OCI-LY3 (cell line): ENCODE data around the gene ALS2CL.

Source experiments
- H2AFZ ChIP-seq: fragments of 200-600, 300-600 bp; shearing (Covaris generic); 2 replicates; pipeline ENCODE4 v1.6.0; 2014; ENCODE audit warnings: antibody characterized with exemption, low read depth, low read length
- H3K27ac ChIP-seq: fragments of 200-600, 300-600 bp; sonication (generic); 2 replicates; pipeline ENCODE4 v1.5.1; 2014; ENCODE audit warnings: mild to moderate bottlenecking, low read length, moderate library complexity, mixed read lengths
- H3K27me3 ChIP-seq: fragments of 200-600, 300-600 bp; sonication (generic); 2 replicates; pipeline ENCODE4 v1.6.1; 2014; ENCODE audit warnings: low read depth, low read length, mixed read lengths
- H3K36me3 ChIP-seq: fragments of 200-600, 300-600 bp; sonication (generic); replicated peaks from 2 replicates; pipeline ENCODE3; 2014; ENCODE audit warnings: low read depth, low read length, mixed read lengths
- H3K4me1 ChIP-seq: fragments of 300-600, 200-600 bp; sonication (generic); 2 replicates; pipeline ENCODE4 v1.6.1; 2014; ENCODE audit warnings: low read length, mixed read lengths
- H3K4me2 ChIP-seq: fragments of 200-600, 300-600 bp; sonication (generic); 2 replicates; pipeline ENCODE4 v1.6.1; 2014; ENCODE audit warnings: low read length, mixed read lengths
- H3K4me3 ChIP-seq: fragments of 300-600, 200-600 bp; sonication (generic); 2 replicates; pipeline ENCODE4 v1.5.1; 2014; ENCODE audit warnings: antibody characterized with exemption, mild to moderate bottlenecking, low read length, moderate library complexity
- H3K79me2 ChIP-seq: fragments of 300-600, 200-600 bp; shearing (Covaris generic); 2 replicates; pipeline ENCODE4 v1.6.1; 2014; ENCODE audit warnings: mild to moderate bottlenecking, low read length, mixed read lengths
- H3K9ac ChIP-seq: fragments of 300-600, 200-600 bp; shearing (Covaris generic); 2 replicates; pipeline ENCODE4 v1.6.0; 2014; ENCODE audit warnings: mild to moderate bottlenecking, low read length, moderate library complexity
- H3K9me3 ChIP-seq: fragments of 200-600, 300-600 bp; shearing (Covaris generic); 2 replicates; pipeline ENCODE4 v1.6.1; 2014; ENCODE audit warnings: low read length, mixed read lengths; ENCODE audit not compliant: insufficient read depth
- H4K20me1 ChIP-seq: fragments of 200-600, 300-600 bp; sonication (generic); 2 replicates; pipeline ENCODE4 v1.6.1; 2016; ENCODE audit warnings: low read length, mixed read lengths; ENCODE audit not compliant: insufficient read depth
- EZH2phosphoT487 ChIP-seq: fragments of 200-600 bp; shearing (Covaris generic); IDR thresholded peaks from 2 replicates; pipeline ENCODE4 v1.6.1; 2018; ENCODE audit warnings: antibody characterized with exemption, mixed run types, low read depth
- TF ChIP-seq, protein P1 (sequence below): fragments of 200-600, 300-600 bp; sonication (generic); IDR thresholded peaks from 2 replicates; pipeline ENCODE4 v1.5.1; 2014; ENCODE audit warnings: antibody characterized with exemption, low read length, low read depth

Gene ALS2CL

GRCh38 chr3:46667061-46667621 lies 26.3 kb downstream of the ALS2CL start:
- TF ChIP-seq EZH2phosphoT487, result no peak
- TF ChIP-seq, protein P1, sequence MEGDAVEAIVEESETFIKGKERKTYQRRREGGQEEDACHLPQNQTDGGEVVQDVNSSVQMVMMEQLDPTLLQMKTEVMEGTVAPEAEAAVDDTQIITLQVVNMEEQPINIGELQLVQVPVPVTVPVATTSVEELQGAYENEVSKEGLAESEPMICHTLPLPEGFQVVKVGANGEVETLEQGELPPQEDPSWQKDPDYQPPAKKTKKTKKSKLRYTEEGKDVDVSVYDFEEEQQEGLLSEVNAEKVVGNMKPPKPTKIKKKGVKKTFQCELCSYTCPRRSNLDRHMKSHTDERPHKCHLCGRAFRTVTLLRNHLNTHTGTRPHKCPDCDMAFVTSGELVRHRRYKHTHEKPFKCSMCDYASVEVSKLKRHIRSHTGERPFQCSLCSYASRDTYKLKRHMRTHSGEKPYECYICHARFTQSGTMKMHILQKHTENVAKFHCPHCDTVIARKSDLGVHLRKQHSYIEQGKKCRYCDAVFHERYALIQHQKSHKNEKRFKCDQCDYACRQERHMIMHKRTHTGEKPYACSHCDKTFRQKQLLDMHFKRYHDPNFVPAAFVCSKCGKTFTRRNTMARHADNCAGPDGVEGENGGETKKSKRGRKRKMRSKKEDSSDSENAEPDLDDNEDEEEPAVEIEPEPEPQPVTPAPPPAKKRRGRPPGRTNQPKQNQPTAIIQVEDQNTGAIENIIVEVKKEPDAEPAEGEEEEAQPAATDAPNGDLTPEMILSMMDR, result no peak
- H2AFZ ChIP-seq, result no peak overlapping the region

GRCh38 chr3:46666453-46666845 lies 27.0 kb downstream of the ALS2CL start:
- H4K20me1 ChIP-seq, result no peaks in the 10 kb centered on the region
- H3K4me1 ChIP-seq, result no peaks in the 10 kb centered on the region
- H3K9me3 ChIP-seq, result no peaks in the 10 kb centered on the region
- no peak overlapping the region for H3K4me3 ChIP-seq
- no peaks in the 10 kb centered on the region for H3K36me3 ChIP-seq
- no peak overlapping the region for H3K27ac ChIP-seq
- TF ChIP-seq, protein P1, result no peak
- H3K79me2 ChIP-seq, result no peaks in the 10 kb centered on the region
- H2AFZ ChIP-seq, result no peak overlapping the region
- 0 out of 2 replicates have a peak, but pooled peaks cover 13% of the 10 kb centered on the region for H3K27me3 ChIP-seq
- H3K9ac ChIP-seq, result no peak overlapping the region
- H3K4me2 ChIP-seq, result no peak overlapping the region

More at GRCh38 chr3:46667061-46667621, 26.3 kb downstream of the ALS2CL start:
- Histone ChIP-seq H3K4me3 (no peak overlapping the region), H3K27me3 (0 out of 2 replicates have a peak, but pooled peaks cover 8% of the 10 kb centered on the region), H3K9me3 (no peaks in the 10 kb centered on the region), H3K36me3 (no peaks in the 10 kb centered on the region), H3K79me2 (no peaks in the 10 kb centered on the region), H3K27ac (no peak overlapping the region), H3K9ac (no peak overlapping the region), H3K4me1 (no peaks in the 10 kb centered on the region), H3K4me2 (no peak overlapping the region), H4K20me1 (no peaks in the 10 kb centered on the region)

DNA sequence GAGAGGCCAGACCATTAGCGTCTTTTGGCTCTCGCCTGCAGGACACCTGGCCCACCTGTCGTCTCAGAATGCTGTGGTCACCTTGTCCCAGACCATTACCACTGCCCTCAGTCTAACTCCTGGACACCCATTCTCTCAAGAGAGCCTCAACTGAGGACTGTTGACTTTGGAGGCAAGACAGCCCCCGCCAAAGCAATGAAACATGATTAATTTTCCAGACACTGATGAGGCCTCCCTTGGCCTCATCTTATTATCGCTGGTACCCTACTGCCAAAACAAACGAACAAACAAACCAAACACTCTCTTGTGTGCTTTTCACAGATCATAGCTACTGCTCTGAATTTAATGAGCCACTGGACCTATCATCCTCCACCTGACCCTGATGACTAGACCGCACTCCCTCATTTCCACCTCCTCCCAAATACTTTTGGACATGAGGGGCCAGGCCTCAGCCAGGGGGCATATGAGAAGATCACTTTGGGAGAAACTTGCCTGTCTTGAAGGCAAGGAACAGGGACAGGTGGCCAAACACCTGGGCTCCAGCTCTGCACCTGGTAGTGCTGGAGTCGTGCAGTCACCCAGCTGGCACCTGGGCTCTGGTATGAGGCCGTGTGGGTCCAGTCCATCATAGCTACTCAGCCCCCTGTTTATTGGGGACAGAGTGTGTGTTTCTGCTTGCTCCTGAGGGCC lies 27.6 kb downstream of the ALS2CL start:
- Histone ChIP-seq H3K4me2 (no peak overlapping the region), H2AFZ (no peak overlapping the region), H3K4me3 (no peak overlapping the region), H3K9ac (no peak overlapping the region), H3K36me3 (no peaks in the 10 kb centered on the region), H3K79me2 (no peaks in the 10 kb centered on the region), H4K20me1 (no peaks in the 10 kb centered on the region), H3K4me1 (no peaks in the 10 kb centered on the region), H3K9me3 (no peaks in the 10 kb centered on the region), H3K27ac (no peak overlapping the region), H3K27me3 (0 out of 2 replicates have a peak, but pooled peaks cover 14% of the 10 kb centered on the region)
- TF ChIP-seq EZH2phosphoT487, result no peak
- TF ChIP-seq, protein P1, result no peak

- no peaks in the 10 kb centered on the region for H3K9me3 ChIP-seq
- no peak overlapping the region for H3K9ac ChIP-seq
- 0 out of 2 replicates have a peak, but pooled peaks cover 19% of the 10 kb centered on the region for H3K27me3 ChIP-seq
- H3K27ac ChIP-seq, result no peak overlapping the region
- no peaks in the 10 kb centered on the region for H3K36me3 ChIP-seq
- no peaks in the 10 kb centered on the region for H4K20me1 ChIP-seq
- TF ChIP-seq, protein P1, result no peak
- no peak for TF ChIP-seq EZH2phosphoT487
- H3K4me1 ChIP-seq, result no peaks in the 10 kb centered on the region
- no peak overlapping the region for H3K4me3 ChIP-seq
- H3K4me2 ChIP-seq, result no peak overlapping the region
- H3K79me2 ChIP-seq, result no peaks in the 10 kb centered on the region
- no peak overlapping the region for H2AFZ ChIP-seq
Observed at GRCh38 chr3:46664971-46665762, 28.3 kb downstream of the ALS2CL start.
